ENCODE measurements around the gene EYA3. TPM values are rescaled to one million over a fixed set of nuclear protein-coding genes. Genes with fewer than 3 reads are reported as not detected.

EYA3 gene
- total RNA-seq, 1 experiment from 2014 or later = 32.7 TPM

DNA sequence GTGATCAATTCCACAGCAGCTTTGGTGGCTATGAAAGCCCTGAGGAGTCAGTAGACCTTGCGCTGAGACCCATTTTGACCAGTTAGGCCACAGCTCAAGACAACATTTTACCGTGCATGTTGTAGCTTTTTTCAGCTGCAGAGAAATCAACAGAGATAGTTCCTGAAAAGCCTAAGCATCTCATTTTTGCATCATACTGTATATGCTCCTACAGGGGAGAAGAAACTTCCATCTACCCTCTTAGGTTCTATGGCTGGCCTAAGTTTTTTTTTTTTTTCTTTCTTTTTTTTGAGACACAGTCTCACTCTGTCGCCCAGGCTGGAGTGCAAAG lies 24.8 kb upstream of the EYA3 start:
- Histone ChIP-seq H3K4me2 (ENCODE audit: insufficient read depth, insufficient read length, low read length) (no peak overlapping the region), H2BK5ac (ENCODE audit: insufficient read length, low read length) (no peak overlapping the region), H3K14ac (ENCODE audit: insufficient read depth, low read length) (no peak overlapping the region), H3K4ac (ENCODE audit: low read depth, low read length) (no peak overlapping the region), H3K79me1 (ENCODE audit: insufficient read depth, low read depth, low read length, poor library complexity, severe bottlenecking) (no peaks in the 10 kb centered on the region), H2BK12ac (ENCODE audit: insufficient read length, low read depth, low read length) (no peak overlapping the region), H4K91ac (ENCODE audit: insufficient read length, low read depth, low read length) (no peak overlapping the region), H2AK5ac (ENCODE audit: insufficient read length, low read length) (no peak overlapping the region), H3K27me3 (ENCODE audit: insufficient read depth, low read length) (no peaks in the 10 kb centered on the region), H3K27ac (ENCODE audit: insufficient read length, low read depth, low read length) (no peak overlapping the region), H3K9me3 (ENCODE audit: control insufficient read depth, low read depth, low read length) (no peaks in the 10 kb centered on the region), H2AFZ (ENCODE audit: low read length) (no peak overlapping the region), H3K23ac (ENCODE audit: insufficient read length, low read depth, low read length) (no peak overlapping the region), H2BK20ac (ENCODE audit: low read depth, low read length, poor library complexity, severe bottlenecking) (no peak overlapping the region), H3K79me2 (ENCODE audit: insufficient read depth, low read length) (no peaks in the 10 kb centered on the region), H3T11ph (ENCODE audit: low read length) (no peak overlapping the region), H4K20me1 (ENCODE audit: control insufficient read depth, insufficient read depth, insufficient read length) (no peaks in the 10 kb centered on the region), H3K18ac (ENCODE audit: insufficient read length, low read depth, low read length) (no peak overlapping the region), H3K4me1 (ENCODE audit: insufficient read depth, low read length) (no peaks in the 10 kb centered on the region), H2BK120ac (ENCODE audit: low read depth, low read length, poor library complexity, severe bottlenecking) (no peak overlapping the region), H4K8ac (replicated peaks; ENCODE audit: insufficient read length, low read depth, low read length) (no peak overlapping the region), H3K56ac (ENCODE audit: insufficient read length, low read depth, low read length) (no peak overlapping the region), H2BK15ac (ENCODE audit: low read depth, low read length) (no peak overlapping the region), H3K23me2 (ENCODE audit: insufficient read length, low read depth, low read length, poor library complexity, severe bottlenecking) (no peaks in the 10 kb centered on the region), H4K5ac (ENCODE audit: insufficient read length, low read depth, low read length) (no peak overlapping the region), H3K9ac (ENCODE audit: extremely low read depth, insufficient read length, low read length) (no peak overlapping the region)
- H3K27ac Mint-ChIP-seq = no peak overlapping the region
- TF ChIP-seq, protein P1, sequence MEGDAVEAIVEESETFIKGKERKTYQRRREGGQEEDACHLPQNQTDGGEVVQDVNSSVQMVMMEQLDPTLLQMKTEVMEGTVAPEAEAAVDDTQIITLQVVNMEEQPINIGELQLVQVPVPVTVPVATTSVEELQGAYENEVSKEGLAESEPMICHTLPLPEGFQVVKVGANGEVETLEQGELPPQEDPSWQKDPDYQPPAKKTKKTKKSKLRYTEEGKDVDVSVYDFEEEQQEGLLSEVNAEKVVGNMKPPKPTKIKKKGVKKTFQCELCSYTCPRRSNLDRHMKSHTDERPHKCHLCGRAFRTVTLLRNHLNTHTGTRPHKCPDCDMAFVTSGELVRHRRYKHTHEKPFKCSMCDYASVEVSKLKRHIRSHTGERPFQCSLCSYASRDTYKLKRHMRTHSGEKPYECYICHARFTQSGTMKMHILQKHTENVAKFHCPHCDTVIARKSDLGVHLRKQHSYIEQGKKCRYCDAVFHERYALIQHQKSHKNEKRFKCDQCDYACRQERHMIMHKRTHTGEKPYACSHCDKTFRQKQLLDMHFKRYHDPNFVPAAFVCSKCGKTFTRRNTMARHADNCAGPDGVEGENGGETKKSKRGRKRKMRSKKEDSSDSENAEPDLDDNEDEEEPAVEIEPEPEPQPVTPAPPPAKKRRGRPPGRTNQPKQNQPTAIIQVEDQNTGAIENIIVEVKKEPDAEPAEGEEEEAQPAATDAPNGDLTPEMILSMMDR (conservative IDR thresholded peaks at IDR 0.05) = no peak
- no peak for DNase-seq
- no peaks in the 10 kb centered on the region for H3K36me3 Mint-ChIP-seq (ENCODE audit: insufficient read depth in 1 of 3, low read depth in 3 of 3)
- H3K4me1 Mint-ChIP-seq = no peaks in the 10 kb centered on the region; a peak in 1 of 4 replicates
- no peak overlapping the region for H3K4me3 Mint-ChIP-seq
- H3K9me3 Mint-ChIP-seq = no peaks in the 10 kb centered on the region
- no peaks in the 10 kb centered on the region for H3K27me3 Mint-ChIP-seq (ENCODE audit: low read depth)
- no CpG with 5 or more reads among the region's 3 CpGs for WGBS (ENCODE audit: extremely low coverage, insufficient read length, low lambda C conversion rate)

Measured in H9 (cell line).